Measurements from ENCODE around the gene TCF7. TPM values are rescaled to one million over a fixed set of nuclear protein-coding genes. Genes with fewer than 3 reads are reported as not detected.
A peak's percentile ranks its signal among the peaks of the same experiment; 100 is the strongest.

The TCF7 gene
- total and polyA plus RNA-seq, 2 of the 13 experiments (the other 11 are each of a cell fraction or from before 2014, with no cell fraction given) = 6.3 to 6.8 TPM

DNA sequence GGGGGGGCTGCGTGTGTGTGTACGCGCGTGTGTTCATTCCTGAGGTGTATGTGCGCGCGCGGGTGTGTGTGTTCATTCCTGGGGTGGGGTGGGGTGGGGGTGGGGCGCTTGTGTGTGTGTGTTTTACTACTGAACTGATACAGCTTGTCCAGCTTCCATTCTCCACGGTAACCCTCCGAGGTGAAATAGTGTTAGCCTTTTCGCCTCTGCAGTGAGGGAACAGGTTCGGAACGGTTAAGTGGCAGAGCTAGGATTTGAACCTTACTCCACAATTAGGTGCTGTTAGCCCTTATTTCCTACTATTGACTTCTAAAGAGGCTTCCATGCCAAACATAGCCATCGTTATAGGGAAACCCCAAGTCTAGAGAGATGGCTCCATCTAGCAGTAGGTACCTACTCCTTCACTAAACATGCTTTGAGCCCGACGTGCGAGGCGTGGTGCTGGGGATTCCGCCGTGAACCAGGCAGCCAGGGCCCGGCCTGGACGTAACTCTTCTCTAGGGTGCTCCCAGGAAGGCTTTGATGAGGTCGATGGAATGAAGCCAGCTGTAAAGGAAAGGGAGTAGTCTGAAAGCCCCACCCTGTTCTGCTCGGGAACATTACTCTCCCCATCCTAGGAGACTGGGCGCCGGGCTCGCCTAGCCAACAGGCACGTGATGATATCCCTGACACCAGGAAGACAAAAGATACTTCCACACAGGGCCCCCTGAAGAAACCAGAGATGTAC lies 63.1 kb downstream of the TCF7 start (continued):
- TF ChIP-seq PATZ1 (CRISPR knock-in tag; IDR thresholded peaks at IDR 0.05) (0 out of 2 replicates have a peak, but pooled peaks have one; percentile 2), RXRA (CRISPR knock-in tag; IDR thresholded peaks at IDR 0.05) (no peak), STAG1 (CRISPR knock-in tag; IDR thresholded peaks at IDR 0.05) (peak; percentile 35), MAZ (IDR thresholded peaks at IDR 0.05; ENCODE audit: borderline replicate concordance, low read depth, low read length) (0 out of 2 replicates have a peak, but pooled peaks have one; percentile 4), MAZ (CRISPR knock-in tag; IDR thresholded peaks at IDR 0.05; ENCODE audit: low read depth) (no peak), NFRKB (IDR thresholded peaks at IDR 0.05) (no peak), CTCF (CRISPR knock-in tag; IDR thresholded peaks at IDR 0.05) (peak; percentile 43), KLF15 (CRISPR knock-in tag; IDR thresholded peaks at IDR 0.05; ENCODE audit: borderline replicate concordance) (no peak), POLR2A (IDR thresholded peaks at IDR 0.05; ENCODE audit: insufficient read depth in 1 of 2, low read depth in 2 of 2, low read length in 2 of 2) (peak in 1 of 2 experiments; percentile 50; a peak in 2 of 4 replicates), AGO1 (IDR thresholded peaks at IDR 0.05; ENCODE audit: low read depth, low read length, poor library complexity, severe bottlenecking) (no peak)
- TF ChIP-seq, protein P1, sequence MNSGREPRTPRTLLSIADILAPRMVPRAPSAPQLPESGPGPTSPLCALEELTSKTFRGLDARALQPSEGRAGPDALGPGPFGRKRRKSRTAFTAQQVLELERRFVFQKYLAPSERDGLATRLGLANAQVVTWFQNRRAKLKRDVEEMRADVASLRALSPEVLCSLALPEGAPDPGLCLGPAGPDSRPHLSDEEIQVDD (CRISPR knock-in tag; IDR thresholded peaks at IDR 0.05; ENCODE audit: borderline replicate concordance) = no peak
- TF ChIP-seq, protein P2, sequence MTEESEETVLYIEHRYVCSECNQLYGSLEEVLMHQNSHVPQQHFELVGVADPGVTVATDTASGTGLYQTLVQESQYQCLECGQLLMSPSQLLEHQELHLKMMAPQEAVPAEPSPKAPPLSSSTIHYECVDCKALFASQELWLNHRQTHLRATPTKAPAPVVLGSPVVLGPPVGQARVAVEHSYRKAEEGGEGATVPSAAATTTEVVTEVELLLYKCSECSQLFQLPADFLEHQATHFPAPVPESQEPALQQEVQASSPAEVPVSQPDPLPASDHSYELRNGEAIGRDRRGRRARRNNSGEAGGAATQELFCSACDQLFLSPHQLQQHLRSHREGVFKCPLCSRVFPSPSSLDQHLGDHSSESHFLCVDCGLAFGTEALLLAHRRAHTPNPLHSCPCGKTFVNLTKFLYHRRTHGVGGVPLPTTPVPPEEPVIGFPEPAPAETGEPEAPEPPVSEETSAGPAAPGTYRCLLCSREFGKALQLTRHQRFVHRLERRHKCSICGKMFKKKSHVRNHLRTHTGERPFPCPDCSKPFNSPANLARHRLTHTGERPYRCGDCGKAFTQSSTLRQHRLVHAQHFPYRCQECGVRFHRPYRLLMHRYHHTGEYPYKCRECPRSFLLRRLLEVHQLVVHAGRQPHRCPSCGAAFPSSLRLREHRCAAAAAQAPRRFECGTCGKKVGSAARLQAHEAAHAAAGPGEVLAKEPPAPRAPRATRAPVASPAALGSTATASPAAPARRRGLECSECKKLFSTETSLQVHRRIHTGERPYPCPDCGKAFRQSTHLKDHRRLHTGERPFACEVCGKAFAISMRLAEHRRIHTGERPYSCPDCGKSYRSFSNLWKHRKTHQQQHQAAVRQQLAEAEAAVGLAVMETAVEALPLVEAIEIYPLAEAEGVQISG (CRISPR knock-in tag; IDR thresholded peaks at IDR 0.05) = peak; percentile 29; the same call in 1 of the 2 replicates
- TF ChIP-seq, protein P3, sequence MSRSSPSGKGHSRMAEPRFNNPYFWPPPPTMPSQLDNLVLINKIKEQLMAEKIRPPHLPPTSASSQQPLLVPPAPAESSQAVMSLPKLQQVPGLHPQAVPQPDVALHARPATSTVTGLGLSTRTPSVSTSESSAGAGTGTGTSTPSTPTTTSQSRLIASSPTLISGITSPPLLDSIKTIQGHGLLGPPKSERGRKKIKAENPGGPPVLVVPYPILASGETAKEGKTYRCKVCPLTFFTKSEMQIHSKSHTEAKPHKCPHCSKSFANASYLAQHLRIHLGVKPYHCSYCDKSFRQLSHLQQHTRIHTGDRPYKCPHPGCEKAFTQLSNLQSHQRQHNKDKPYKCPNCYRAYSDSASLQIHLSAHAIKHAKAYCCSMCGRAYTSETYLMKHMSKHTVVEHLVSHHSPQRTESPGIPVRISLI (CRISPR knock-in tag; IDR thresholded peaks at IDR 0.05; ENCODE audit: borderline replicate concordance) = no peak
- TF ChIP-seq, protein P4, sequence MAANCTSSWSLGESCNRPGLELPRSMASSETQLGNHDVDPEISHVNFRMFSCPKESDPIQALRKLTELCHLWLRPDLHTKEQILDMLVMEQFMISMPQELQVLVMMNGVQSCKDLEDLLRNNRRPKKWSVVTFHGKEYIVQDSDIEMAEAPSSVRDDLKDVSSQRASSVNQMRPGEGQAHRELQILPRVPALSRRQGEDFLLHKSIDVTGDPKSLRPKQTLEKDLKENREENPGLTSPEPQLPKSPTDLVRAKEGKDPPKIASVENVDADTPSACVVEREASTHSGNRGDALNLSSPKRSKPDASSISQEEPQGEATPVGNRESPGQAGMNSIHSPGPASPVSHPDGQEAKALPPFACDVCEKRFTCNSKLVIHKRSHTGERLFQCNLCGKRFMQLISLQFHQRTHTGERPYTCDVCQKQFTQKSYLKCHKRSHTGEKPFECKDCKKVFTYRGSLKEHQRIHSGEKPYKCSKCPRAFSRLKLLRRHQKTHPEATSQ (CRISPR knock-in tag; IDR thresholded peaks at IDR 0.05; ENCODE audit: borderline replicate concordance) = no peak
- TF ChIP-seq, protein P5, sequence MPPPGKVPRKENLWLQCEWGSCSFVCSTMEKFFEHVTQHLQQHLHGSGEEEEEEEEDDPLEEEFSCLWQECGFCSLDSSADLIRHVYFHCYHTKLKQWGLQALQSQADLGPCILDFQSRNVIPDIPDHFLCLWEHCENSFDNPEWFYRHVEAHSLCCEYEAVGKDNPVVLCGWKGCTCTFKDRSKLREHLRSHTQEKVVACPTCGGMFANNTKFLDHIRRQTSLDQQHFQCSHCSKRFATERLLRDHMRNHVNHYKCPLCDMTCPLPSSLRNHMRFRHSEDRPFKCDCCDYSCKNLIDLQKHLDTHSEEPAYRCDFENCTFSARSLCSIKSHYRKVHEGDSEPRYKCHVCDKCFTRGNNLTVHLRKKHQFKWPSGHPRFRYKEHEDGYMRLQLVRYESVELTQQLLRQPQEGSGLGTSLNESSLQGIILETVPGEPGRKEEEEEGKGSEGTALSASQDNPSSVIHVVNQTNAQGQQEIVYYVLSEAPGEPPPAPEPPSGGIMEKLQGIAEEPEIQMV (CRISPR knock-in tag; IDR thresholded peaks at IDR 0.05; ENCODE audit: low read depth) = no peak

All from HepG2 (cell line).